ENCODE measurements around the gene DYNC2I2. TPM values are rescaled to one million over a fixed set of nuclear protein-coding genes. Genes with fewer than 3 reads are reported as not detected.
A peak's percentile ranks its signal among the peaks of the same experiment; 100 is the strongest.
"Not testable (repeated sequence)": the region's sequence is repeated elsewhere in the genome, so short reads cannot be mapped to it uniquely, and the experiment has no call there.

DYNC2I2 gene
- total RNA-seq, 1 donor from 2014 or later = 37.0 TPM

DNA sequence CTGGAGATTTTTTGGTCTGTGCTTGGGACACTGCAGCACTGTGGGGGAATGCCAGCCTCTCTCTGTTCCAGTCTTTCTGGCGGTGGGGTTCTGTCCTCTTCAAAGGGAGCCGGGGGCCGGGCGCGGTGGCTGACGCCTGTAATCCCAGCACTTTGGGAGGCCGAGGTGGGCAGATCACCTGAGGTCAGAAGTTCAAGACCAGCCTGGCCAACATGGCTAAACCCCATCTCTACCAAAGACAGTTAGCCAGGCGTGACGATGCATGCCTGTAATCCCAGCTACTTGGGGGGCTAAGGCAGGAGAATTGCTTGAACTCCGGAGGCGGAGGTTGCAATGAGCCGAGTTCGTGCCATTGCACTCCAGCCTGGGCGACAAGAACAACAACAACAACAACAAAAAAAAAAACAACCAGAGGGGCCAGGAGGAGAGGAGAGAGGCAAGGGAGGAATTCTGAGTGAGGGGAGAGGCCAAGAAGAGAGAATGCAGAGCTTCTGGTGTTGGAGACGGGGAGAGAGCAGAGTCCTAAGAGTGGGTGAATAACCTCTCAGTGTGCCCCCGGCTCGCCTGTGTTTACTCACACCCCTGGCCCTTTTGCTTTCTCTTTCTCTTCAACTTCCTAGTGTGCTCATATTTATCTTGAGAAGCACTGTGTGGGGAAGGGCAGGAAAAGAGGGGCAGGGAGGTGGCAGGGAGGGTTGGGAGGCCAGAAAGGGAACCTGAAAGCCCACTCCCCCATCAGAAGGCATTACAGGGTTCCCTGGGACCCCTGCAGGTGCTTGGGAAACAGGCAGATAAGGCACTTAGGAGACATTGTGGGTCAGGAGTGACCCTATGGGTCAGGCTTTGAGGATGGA lies 29.2 kb upstream of the DYNC2I2 start:
- DNase-seq = no peak

- DNase-seq = peak; percentile 80
Observed at GRCh38 chr9:128684325-128685199, 27.9 kb upstream of the DYNC2I2 start.

DNA sequence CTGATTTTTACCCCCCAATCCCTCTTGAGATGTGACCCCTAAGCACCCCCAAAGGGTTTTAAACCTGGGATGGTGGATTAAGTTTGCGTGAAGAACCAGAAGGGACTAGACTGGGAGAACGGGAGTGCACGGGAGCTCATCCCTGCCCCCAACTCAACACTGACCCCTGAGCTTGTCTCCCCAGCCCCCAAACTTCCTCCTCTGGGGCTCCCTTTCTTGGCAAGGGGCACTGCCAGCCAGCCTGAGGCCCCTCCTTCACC lies 27.3 kb upstream of the DYNC2I2 start:
- DNase-seq = no peak

GRCh38 chr9:128683340-128684064 lies 26.9 kb upstream of the DYNC2I2 start:
- DNase-seq = peak; percentile 56

DNA sequence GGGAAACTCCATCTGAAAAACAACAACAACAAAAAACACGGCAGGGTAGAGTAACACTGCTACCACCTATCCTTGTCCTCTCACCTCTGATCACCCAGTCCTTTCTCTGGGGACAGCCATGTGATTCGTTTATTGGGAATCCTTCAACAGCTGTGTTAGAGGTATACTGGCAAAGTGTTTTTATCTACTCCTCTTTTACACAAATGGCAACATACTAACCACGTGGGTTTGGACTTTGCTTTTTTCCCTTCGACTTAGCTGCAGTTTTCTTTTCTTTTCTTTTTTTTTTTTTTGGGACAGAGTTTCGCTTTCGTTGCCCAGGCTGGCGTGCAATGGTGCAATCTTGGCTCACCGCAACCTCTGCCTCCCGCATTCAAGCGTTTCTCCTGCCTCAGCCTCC lies 21.1 kb upstream of the DYNC2I2 start:
- no peak for DNase-seq

DNA sequence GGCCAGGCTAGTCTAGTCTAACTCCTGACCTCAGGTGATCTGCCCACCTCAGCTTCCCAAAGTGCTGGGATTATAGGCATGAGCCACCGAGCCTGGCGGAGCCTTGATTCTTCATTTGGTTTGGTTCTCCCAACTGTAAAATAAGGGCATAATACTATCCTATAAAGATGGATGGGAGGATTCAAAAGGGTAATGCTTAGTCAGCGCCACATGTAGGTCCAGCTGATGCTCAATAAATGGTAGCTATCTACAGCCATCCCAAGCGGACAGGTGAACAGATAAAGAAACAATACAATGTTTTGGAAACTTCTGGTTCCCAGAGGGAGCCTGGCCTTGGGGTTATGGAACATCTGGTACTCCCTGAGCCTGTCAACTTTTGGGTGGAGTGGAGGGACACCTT lies 18.7 kb upstream of the DYNC2I2 start:
- DNase-seq = no peak

DNA sequence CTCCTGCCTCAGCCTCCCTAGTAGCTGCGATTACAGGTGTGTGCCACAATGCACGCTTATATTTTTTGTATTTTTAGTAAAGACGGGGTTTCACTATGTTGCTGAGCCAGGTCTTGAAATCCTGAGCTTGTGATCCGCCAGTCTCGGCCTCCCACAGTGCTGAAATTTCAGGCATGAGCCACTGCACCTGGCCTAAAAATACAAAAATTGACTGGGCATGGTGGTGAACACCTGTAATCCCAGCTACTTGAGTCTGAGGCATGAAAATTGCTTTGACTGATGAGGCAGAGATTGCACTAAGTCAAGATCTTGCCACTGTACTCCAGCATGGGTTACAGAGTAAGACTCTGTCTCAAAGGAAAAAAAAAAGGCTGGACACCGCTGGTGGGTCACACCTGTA lies 13.1 kb upstream of the DYNC2I2 start:
- DNase-seq = no peak

- DNase-seq = not testable (repeated sequence)
Observed at GRCh38 chr9:128666481-128666941, 9.9 kb upstream of the DYNC2I2 start.

DNA sequence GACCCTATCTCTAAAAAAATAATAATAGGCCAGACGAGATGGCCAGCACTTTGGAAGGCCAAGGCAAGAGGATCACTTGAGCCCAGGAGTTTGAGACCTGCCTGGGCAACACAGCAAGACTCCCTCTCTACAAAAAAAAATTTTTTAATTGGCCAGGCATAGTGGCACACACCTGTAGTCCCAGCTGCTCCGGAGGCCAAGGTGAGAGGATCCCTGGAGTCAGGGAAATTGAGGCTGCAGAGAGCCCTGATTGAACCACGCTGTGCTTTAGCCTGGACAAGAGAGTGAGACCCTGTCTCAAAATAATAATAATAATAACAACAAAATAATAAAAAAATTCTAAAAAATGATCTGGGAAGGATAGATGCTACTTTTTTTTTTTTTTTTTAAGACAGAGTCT lies 1.1 kb upstream of the DYNC2I2 start:
- no peak for DNase-seq

DNA sequence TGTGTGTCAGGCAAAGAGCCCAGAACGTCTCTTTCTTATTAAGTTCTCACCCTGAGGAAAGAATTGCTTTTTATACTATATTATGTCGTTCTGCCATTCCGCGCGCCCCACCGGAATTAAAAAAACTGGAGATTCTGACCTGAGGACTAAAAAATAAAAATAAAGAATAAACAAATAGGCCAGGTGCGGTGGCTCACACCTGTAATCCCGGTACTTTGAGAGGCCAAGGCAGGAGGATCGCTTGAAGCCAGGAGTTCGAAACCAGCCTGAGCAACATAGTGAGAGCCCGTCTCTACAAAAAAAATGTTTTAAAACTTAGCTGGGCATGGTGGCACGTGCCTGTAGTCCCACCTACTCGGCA lies 677 bp upstream of the DYNC2I2 start:
- no peak for DNase-seq

- DNase-seq = no peak
Observed at GRCh38 chr9:128654481-128654880, 2.2 kb downstream of the DYNC2I2 start.

DNA sequence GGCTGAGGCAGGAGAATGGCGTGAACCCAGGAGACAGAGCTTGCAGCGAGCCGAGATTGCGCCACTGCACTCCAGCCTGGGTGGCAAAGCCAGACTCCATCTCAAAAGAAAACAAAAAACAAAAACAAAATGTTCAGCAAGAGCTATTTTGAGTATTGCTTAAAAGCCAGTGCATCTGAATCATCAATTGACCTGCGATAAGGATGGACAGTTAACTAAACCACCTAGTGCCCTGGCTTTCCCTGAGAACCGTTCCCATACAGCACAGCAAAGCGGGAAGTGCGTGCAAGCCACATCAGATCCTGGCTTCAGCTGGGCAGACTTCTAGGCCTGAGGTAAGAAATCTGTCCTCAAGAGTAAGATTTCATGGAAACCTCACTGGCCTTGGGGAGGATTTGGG lies 2.7 kb downstream of the DYNC2I2 start:
- no peak for DNase-seq

DNA sequence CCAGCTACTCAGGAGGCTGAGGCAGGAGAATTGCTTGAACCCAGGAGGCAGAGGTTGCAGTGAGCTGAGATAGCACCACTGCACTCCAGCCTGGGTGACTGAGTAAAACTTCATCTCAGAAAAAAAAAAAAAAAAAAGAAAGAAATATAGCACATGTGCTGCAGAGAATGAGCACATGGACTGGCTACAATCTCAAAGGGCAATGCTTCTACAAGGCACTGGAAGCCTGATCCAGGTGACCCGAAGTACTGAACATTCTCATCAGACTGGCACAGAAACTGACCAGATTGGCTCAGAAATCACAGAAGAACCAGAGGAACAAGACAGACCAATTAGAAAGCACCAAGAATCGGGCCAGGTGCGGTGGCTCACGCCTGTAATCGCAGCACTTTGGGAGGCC lies 4.8 kb downstream of the DYNC2I2 start:
- no peak for DNase-seq

- not testable (repeated sequence) for DNase-seq
Observed at GRCh38 chr9:128648206-128648605, 8.4 kb downstream of the DYNC2I2 start.

- no peak for DNase-seq
Observed at GRCh38 chr9:128643519-128644300, 12.9 kb downstream of the DYNC2I2 start.

- DNase-seq = no peak
Observed at GRCh38 chr9:128642675-128643245, 13.9 kb downstream of the DYNC2I2 start.

DNA sequence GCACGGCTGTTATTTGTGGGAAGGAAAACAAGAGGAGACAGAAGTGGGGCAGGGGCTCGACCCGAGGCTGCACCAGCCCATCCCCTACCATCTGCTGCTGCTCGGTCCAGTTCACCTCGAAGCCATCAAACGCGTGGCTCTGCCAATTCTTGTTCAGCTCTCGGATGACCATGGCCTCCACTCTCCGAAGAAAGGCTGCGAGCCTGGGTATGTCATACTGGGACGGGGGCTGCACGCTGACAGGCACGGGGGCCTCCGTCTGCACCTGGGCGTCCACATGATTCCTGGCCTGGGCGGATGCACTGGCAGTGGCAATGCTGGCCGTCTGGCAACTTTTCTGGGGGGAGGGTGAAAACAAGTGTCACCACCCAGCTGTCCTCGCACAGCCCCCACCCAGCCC lies 16.0 kb downstream of the DYNC2I2 start:
- no peak for DNase-seq

GRCh38 chr9:128638580-128638979 lies 18.1 kb downstream of the DYNC2I2 start:
- no peak for DNase-seq

GRCh38 chr9:128637656-128638055 lies 19.0 kb downstream of the DYNC2I2 start:
- peak; percentile 93 for DNase-seq

GRCh38 chr9:128636556-128637530 lies 19.8 kb downstream of the DYNC2I2 start:
- peak; percentile 88 for DNase-seq

GRCh38 chr9:128636024-128636390 lies 20.6 kb downstream of the DYNC2I2 start:
- DNase-seq = peak; percentile 61

Measured in tongue (tissue), 2 donors.